ENCODE data around the gene NRROS.
A peak's percentile ranks its signal among the peaks of the same experiment; 100 is the strongest.

The NRROS gene

GRCh38 chr3:196650740-196651311 lies 11.3 kb downstream of the NRROS start:
- peak; percentile 91 for DNase-seq (ENCODE audit: low read depth)

DNA sequence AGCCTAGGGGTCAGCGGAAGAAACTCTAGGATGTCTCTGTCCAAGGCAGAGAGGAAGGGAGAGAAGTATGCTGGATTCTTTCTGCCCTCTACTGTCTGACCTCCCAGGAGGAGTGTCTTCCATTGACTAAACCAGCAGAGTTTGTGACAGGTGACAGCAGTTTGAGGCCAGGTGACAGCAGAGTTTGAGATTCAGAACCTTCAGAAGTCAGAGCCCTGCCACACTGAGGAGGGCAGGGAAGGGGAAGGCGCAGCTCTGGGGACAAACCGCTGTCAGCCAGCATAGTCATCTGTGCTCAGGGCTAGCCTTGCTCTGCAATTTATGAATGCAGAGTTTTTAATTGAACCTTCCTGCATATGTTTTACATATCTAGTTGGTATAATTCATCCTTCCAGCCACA lies 12.3 kb downstream of the NRROS start:
- DNase-seq (ENCODE audit: low read depth), result no peak

DNA sequence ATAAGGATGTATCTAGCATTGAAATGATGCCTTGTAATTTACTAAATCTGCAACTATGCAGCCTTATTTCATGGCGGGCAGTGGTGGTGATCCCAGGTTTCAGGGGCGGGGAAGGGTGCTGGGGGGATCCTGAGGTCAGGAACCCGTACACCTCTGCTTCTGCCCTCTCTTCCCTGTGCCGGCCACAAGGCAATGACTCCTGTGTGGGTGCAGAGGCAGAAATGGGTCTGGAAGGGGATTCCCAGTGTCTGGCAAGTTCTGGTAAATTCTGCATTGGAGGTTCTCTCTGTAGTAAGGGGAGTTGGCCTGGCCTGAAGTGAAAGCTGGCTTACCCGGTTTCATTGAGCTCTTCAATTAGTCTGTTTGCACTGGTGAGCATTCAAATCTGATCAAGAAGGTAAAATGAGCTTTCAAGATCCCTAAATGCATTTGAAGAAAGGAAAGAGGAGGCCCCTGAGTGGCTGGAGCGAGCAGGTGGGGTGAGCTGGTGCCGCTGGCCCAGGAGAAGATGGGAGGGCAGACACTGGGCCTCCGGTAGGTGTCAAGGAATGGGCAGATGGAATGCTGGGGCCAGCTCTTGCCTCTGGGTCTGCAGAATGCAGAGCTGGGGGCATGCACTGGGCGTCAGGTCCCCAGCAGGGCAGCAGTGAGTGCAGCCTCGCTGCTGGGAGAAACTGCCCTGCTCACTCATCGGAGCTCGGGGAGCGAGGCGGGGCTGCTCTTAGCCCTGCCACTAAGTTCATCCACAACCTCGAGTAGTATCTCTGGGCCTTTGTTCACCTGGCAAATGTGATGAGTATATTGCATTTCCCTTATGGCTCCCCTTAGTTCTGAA lies 13.7 kb downstream of the NRROS start:
- no peak for DNase-seq (ENCODE audit: low read depth)

- DNase-seq (ENCODE audit: low read depth), result no peak
Measured at GRCh38 chr3:196654006-196654734, 14.7 kb downstream of the NRROS start.

DNA sequence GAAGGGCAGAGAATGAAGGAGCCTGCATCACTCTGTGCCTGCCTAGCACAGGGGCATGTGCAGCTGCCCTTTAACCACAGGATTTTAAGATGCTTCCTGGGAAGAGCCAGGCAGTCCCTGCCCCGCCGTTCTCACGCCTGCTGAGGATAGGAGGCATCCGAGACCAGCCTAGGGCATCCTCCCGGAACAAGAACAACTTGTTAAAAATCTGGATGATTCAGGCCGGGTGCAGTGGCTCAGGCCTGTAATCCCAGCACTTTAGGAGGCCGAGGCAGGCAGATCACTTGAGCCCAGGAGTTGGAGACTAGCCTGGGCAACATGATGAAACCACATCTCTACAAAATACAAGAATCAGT lies 15.2 kb downstream of the NRROS start:
- no peak for DNase-seq (ENCODE audit: low read depth)

- DNase-seq (ENCODE audit: low read depth), result no peak
Measured at GRCh38 chr3:196655496-196655895, 16.0 kb downstream of the NRROS start.

DNA sequence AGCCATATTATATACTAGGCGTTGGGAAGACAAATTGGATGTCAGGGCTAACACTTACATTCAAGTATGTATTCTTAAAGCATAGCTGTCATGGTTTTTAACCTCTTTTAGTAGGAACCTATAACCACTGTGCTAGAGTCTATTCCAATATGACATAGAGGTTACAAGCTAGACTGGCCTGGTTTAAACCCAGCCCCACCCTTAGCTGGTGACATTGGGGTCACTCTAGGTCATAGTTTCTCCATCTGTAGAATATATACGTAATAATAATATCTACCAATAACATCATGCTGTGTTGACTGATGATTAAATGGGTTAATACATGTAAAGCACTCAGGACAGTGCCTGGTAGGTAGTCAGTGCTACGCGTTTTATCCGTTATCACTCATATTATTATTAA lies 16.7 kb downstream of the NRROS start:
- no peak for DNase-seq (ENCODE audit: low read depth)

GRCh38 chr3:196659901-196660351 lies 20.4 kb downstream of the NRROS start:
- no peak for DNase-seq (ENCODE audit: low read depth)

GRCh38 chr3:196660381-196661166 lies 21.1 kb downstream of the NRROS start:
- no peak for DNase-seq (ENCODE audit: low read depth)

- no peak for DNase-seq (ENCODE audit: low read depth)
Measured at GRCh38 chr3:196661400-196661799, 21.9 kb downstream of the NRROS start.

- DNase-seq (ENCODE audit: low read depth), result no peak
Measured at GRCh38 chr3:196662033-196662432, 22.5 kb downstream of the NRROS start.

DNA sequence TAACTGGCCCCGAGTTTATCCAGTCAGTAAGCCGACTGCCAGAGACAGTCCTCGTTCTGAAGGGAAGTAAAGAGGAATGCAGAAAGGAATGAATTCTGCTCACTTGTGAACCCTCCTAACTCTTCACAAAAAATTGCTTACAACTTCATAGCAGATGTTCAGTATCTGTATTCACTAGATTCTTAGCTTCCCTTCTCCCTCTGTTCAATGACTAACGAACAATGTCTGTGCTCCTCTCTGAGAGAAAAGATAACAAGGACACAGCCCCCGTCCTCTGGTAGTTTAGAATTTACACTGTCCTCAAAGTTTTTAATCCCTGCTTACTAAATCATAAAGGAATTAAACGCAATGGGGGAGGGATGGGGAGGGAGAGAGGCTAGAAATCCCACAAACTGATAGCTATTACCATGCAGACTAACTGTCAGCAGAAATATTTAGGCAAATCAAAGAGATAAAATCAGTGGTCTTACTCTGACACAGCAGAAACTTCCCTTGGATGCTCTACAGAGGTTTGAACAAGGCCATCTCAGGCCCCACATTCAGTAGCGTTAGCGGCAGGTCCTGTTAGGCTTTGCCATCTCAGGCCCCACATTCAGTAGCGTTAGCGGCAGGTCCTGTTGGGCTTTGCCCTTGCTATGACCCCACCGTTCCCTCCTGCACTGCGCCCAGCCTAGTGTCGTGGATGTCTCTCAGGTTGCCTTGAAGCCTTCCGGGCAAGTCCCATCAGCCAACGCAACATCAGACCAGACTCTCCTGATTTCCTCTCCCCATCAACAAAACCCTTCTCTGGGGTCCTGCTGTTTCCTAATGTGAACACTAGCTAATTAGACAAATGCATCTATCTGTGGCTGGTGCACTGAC lies 23.4 kb downstream of the NRROS start:
- DNase-seq (ENCODE audit: low read depth), result no peak

DNA sequence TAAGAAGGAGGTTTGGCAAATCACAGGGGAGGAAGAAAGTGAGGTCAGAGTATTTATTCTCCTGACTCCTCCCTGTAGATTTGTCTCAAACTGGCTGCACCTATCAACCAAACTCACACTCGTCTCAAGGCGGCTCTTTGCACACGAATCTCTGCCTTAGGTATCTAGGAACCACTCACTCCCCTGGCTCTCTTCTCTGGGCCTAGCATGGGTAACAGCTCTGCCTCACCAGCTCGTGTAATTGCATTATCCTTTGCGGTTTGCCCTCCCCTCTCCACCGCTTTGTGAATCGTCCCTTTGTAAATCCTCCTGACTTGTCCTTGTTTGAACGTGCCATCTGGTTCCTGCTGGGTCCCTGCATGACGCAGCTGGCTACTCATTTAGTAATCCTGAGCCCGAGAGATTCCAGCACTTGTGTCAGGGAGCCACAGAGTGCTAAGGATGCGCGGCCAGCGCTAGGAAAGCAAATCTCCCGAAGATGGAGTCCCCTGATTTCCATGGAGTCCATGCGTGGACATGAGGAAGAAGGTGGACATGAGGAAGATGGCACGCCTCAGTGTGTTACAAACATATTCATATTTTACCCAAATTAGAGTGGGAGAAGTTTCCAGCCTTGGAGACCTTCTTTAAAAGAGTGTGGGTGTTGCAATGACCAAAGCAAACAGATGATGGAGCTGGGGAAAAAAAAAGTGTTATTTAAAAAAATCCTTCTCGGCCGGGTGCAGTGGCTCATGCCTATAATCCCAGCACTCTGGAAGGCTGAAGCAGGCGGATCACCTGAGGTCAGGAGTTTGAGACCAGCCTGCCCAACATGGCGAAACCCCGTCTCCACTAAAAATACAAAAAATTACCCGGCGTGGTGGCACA lies 26.7 kb downstream of the NRROS start:
- peak; percentile 23 for DNase-seq (ENCODE audit: low read depth)

- DNase-seq (ENCODE audit: low read depth), result no peak
Measured at GRCh38 chr3:196667056-196667825, 27.7 kb downstream of the NRROS start.

DNA sequence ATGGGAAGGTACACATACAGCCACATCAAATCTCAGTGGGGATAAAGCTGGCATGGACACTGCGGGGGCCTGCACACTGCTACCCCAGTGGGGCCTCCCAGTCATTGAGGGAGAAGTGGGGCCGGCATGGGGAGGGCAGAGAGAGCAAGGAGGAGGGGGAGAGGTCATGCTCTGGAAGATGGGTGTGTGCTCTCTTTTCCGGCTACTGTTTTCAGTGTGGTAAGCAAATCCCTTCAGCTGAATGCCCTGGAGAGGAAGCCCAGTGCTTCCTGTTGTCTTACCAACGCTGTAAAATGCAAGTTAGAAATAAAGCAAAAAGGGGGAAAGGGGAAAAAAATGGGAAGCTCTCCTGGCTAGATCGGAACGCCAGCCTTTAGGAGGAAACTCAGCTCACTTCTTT lies 30.8 kb downstream of the NRROS start:
- DNase-seq (ENCODE audit: low read depth), result no peak

DNA sequence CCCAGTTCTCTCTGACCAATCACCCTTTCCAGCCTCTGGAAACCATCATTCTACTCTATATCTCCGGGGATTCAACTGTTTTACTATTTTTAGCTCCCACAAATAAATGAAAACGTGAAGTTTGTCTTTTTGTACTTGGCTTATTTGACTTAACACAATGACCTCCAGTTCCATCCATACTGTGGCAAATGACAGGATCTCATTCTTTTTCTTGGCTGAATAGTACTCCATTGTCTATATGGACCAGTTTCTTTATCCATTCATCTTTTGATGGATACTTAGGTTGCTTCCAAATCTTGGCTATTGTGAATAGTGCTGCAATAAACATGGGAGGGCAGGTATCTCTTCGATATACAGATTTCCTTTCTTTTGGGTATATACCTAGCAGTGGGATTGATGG lies 34.1 kb downstream of the NRROS start:
- no peak for DNase-seq (ENCODE audit: low read depth)

- DNase-seq (ENCODE audit: low read depth), result no peak
Measured at GRCh38 chr3:196677353-196677752, 37.9 kb downstream of the NRROS start.

DNA sequence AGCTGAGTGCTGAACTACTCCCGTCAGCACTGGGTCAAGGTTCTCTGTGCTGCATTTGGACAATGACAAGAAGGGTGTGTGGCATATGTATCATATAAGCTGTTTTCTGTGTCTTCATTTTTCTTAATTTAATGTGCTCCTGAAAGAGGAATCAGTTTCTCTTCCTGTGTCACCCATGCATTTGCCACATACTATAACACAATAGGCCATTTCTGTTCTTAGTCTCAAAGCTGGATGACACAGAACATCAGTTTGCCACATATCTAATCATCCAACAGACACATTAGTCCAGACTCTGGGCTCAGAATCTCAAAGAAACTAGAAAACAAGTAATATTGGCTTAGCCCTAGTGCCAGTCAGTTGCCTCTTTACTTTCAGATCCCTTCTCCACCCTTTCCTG lies 38.4 kb downstream of the NRROS start:
- DNase-seq (ENCODE audit: low read depth), result no peak

DNA sequence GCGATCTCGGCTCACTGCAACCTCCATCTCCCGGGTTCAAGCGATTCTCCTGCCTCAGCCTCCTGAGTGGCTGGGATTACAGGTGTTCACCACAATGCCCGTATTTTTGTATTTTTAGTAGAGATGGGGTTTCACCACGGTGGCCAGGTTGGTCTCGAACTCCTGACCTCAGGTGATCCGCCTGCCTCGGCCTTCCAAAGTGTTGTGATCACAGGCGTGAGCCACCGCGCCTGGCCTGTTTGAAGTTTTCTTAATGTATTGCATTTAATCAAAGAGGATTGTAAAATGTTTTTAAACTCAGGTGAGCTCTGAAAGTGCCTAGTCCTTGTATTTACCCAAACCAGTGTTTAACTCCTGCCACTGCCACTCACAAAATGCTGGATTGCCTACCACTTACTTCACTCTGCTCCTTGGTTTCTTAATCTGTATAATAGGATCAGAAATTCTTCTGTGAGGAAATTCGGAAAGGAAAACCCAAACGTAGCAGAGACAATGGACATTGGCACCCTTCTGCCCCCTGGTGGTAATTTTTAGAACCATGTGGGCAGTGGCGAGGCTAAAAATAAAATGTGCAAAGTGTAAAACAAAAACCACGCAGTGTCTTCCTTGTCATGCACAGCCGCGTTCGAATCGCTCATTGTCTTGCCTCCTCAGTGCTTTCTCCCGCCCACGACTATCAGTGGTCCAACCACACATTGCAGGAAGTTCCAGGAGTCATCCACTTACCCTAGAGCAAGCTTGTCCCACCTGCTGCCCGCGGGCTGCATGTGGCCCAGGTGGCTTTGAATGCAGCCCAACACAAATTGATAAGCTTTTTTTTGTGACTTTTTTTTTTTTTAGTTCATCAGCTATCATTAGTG lies 45.3 kb downstream of the NRROS start:
- peak; percentile 28 for DNase-seq (ENCODE audit: low read depth)
